ENCODE results near the gene SIDT1.

The SIDT1 gene

DNA sequence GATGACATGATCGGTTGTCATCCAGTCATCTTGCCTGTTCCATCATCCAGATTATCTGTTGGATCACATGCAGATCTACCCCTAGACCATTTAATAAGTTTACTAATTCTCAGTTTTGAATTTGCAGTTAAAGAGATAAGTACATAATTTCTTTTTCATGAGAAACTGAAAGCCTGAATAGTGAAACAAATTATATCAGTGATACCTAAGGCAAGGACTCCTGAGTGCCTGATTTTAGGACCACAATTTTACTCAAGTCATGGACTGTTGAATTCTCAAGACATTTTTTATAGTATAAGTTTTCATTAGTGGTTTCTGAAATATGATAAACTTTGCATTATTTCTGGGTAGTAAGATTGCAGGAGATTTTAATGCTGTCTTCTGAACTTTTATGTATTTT lies 13.2 kb downstream of the SIDT1 start:
- DNase-seq (ENCODE audit: low read depth in 2 of 2, low spot score in 1 of 2) = no peak

DNA sequence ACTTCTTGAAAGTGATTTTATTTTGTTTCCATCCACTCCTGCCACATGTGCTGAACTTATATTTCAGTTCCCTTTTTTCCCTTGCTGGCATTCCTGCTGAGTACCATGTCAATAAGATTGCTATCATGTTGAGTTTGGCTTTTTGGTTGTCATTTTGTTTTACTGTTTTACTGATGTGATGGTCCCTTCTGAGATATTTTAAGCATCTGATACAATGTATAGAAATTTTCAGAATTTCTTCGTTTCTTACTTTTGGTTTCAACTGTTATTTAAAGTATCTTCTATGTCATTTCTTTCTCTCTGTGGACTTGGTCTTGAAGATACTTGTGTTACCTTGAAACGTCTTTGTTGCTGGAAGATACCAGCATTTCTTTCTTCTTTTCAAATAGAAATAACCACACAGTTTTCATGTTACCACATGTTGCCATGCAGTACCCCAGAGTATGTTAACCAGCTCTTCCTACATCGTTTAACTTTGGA lies 14.1 kb downstream of the SIDT1 start:
- DNase-seq (ENCODE audit: low read depth in 2 of 2, low spot score in 1 of 2) = no peak

- no peak for DNase-seq (ENCODE audit: low read depth in 2 of 2, low spot score in 1 of 2)
These were observed 16.1 kb downstream of the SIDT1 start for GRCh38 chr3:113548501-113548900.

DNA sequence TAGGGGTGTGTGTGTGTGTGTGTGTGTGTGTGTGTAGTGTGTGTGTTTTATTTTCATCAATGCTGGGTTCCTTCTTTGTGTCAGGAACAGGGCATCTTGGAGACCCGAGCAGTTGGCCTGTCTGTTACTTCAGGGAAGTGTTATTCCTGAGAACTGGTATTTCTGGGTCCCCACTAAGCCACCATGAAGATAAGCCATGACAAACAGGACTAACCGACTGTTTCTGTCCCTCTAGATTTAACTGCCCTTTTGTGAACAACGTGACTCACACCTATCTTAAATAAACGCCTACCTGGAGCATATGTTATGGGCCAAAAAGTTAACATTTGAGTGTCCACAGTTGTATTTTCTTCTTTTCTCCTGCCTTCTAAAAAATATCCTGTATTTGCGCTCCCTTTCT lies 19.5 kb downstream of the SIDT1 start:
- no peak for DNase-seq (ENCODE audit: low read depth in 2 of 2, low spot score in 1 of 2)

DNA sequence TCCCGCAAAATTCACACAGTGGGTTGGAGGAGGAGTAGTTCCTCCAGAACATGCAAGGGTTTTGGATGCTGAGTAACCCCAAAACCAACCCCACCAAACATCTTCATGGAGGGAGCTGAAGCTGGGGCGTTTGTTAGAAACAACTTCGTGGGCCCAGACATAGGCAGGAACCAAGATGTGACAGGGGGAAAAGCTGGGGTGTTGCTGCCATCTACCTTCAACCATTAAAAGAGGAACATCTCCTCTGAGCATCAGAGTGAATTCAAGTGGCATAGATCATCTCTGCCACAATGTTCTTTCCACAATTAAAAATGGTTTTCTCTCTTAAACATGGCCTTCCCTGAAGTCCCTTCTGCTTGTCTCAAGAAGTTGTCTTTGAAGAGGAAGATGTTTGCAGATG lies 20.5 kb downstream of the SIDT1 start:
- DNase-seq (ENCODE audit: low read depth in 2 of 2, low spot score in 1 of 2) = no peak

DNA sequence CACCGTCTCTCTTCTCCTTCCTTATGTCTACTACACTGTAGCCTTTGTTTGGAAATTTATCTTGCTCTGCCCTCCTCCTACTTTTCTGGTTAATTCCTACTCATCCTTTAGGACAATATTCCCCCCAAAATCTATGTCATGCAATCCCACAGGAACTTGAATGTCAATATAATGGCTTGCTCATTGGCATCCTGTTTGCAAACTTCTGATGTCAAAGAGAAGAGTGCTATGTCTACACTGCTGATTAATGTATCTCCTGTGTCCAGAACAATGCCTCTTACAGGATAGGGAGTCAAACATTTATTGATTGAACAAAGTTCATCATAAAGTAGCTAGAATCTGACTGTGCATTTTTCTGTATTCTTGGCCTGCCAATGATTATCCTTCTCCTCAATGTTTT lies 22.8 kb downstream of the SIDT1 start:
- DNase-seq (ENCODE audit: low read depth in 2 of 2, low spot score in 1 of 2) = no peak

- DNase-seq (ENCODE audit: low read depth in 2 of 2, low spot score in 1 of 2) = no peak
These were observed 24.1 kb downstream of the SIDT1 start for GRCh38 chr3:113556316-113556945.

GRCh38 chr3:113556946-113557335 lies 24.6 kb downstream of the SIDT1 start:
- no peak for DNase-seq (ENCODE audit: low read depth in 2 of 2, low spot score in 1 of 2)

DNA sequence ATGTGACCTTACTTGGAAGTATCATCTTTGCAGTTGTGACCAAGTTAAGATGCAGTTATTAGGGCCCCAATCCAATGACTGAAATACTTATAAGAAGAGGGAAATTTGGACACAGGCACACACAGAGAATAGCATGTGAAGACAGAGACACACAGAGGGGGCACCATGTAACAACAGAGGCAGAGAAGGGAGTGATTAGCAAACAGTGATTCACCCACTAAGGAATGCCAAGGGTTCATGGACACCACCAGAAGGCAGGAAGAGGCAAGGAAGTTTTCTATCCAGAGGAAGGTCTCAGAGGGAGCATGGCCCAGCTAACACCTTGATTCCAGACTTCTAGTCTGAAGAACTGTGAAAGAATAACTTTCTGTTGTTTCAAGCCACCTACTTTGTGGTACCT lies 25.0 kb downstream of the SIDT1 start:
- no peak for DNase-seq (ENCODE audit: low read depth in 2 of 2, low spot score in 1 of 2)

- no peak for DNase-seq (ENCODE audit: low read depth in 2 of 2, low spot score in 1 of 2)
These were observed 26.7 kb downstream of the SIDT1 start for GRCh38 chr3:113559009-113559408.

DNA sequence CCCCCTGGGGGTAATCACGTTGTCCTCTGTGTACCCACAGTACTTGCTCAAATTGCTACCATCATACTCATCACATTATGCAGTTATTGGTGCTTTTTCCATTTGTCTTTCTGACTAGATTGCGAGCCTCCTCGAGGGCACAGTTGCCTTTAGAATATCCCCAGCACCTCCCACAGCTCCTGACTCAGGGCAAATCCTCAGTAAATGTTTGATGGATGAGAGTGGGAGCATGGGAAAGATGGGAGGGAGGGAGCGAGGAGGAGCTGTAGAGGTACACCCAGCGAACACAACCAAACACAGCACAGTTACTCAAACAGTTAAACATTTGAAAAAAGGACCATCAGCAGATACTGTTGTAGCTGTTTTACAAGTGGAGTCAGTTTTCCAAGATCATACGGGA lies 27.9 kb downstream of the SIDT1 start:
- no peak for DNase-seq (ENCODE audit: low read depth in 2 of 2, low spot score in 1 of 2)

DNA sequence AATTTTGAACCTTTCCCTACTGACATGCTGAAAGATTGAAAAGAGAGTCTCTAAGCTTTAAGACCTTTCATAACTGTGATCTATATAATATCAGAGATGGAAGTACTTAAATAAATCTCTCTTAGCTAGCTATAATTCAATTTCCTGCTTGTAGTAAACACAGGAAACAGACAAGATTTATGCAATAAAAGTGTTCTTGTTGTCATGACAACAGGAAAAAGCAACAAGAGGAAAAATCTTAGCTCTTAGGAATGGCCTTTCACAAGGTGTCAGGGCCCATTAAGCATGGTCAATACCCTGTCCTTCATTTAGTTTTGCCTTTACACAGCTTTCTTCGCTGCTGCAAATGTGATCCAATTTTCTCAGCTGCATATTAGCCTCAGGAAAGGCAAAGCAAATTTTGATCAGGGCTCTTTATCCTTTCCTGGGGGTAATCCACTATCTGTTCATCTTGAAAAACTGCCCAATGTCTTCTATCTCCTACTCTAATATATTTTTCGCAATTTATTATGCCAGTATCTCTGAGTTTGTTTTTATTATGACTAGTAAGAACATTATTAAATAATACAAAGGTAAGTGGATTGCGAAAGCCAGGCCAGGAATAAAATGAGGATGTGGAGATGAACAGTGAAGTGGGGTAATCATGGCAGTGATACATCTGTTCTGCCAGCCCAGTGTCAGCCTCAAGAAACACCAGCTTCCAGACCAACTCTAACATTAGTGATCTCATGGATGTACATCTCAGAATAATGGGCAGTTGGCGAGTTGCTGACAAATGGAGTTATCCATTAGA lies 28.7 kb downstream of the SIDT1 start:
- DNase-seq (ENCODE audit: low read depth in 2 of 2, low spot score in 1 of 2) = no peak

GRCh38 chr3:113565555-113565954 lies 33.2 kb downstream of the SIDT1 start:
- DNase-seq (ENCODE audit: low read depth in 2 of 2, low spot score in 1 of 2) = no peak

GRCh38 chr3:113570158-113570557 lies 37.8 kb downstream of the SIDT1 start:
- no peak for DNase-seq (ENCODE audit: low read depth in 2 of 2, low spot score in 1 of 2)

GRCh38 chr3:113571360-113571759 lies 39.0 kb downstream of the SIDT1 start:
- no peak for DNase-seq (ENCODE audit: low read depth in 2 of 2, low spot score in 1 of 2)

DNA sequence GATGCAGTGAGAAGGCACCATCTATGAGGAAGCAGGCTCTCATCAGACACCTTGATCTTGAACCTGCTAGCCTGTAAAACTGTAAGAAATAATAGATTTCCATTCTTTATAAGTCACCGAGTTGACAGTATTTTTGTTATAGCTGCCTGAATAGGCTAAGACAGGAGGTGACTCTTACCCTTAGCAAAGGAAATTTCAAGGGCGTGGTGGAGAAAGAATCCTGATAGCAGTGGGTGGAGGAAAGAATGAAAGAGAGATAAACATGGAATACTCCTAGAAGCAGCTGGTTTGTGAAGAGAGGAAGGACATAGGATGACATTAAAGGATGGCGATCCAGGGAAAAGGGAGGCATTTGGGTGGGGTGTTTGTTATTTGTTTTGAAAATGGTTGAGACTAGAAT lies 41.4 kb downstream of the SIDT1 start:
- no peak for DNase-seq (ENCODE audit: low read depth in 2 of 2, low spot score in 1 of 2)

DNA sequence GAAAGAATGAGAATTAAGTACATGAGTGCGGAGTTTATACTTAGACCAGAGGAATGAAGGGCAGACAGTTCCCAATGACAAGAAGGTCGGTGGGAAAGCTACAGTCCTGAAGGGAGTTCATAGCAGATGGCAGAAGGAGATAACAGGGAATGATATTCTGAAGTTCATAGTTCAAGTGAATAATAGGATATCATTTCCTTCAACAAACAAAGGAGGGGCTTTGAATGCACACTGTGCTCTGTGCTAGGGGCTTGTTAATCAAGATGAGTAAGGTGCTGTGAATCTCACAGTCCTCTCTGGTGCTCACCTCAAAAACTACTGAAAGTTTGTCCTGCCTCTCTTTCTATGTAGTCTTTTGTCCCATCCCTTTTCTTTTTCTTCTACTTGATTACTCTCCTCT lies 41.9 kb downstream of the SIDT1 start:
- no peak for DNase-seq (ENCODE audit: low read depth in 2 of 2, low spot score in 1 of 2)

GRCh38 chr3:113575206-113575605 lies 42.9 kb downstream of the SIDT1 start:
- no peak for DNase-seq (ENCODE audit: low read depth in 2 of 2, low spot score in 1 of 2)

DNA sequence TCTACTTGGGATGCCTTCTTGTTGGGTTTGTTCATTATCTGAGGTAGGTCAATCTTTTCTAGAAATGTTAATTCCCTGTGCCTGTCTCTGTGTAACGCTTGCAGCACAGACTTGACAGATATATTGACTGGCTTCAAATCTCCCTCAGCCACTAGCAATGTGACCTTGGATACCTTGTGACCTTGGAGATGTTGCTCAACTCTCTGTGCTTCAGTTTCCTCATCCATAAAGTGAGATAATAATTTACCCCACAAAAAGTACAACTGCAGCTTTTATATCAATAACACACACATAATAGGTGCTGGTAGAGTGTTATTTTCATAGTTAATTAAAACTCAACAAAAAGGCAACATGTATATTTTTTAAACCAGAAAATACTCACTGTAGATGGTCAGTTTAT lies 52.9 kb downstream of the SIDT1 start:
- DNase-seq (ENCODE audit: low read depth in 2 of 2, low spot score in 1 of 2) = no peak

- no peak for DNase-seq (ENCODE audit: low read depth in 2 of 2, low spot score in 1 of 2)
These were observed 53.4 kb downstream of the SIDT1 start for GRCh38 chr3:113585720-113586119.

DNA sequence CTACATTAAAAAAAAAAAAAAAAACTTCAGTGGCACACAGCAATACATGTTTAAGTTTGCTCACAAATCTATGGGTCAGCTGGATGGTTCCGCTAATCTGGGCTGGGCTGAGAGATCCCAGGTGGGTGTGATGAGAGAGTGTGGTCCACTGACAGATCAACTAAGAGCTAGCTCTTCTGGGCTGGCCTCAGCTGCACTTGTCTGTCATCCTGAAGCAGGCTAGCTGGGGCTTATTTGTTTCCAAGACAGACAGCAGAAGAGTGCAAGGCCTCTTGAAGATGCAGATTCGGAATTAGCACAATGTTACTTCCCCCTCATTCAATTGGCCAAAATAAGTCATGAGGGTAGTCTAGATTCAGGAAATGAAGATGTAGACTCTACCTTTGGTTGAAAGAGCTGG lies 56.5 kb downstream of the SIDT1 start:
- no peak for DNase-seq (ENCODE audit: low read depth in 2 of 2, low spot score in 1 of 2)

DNA sequence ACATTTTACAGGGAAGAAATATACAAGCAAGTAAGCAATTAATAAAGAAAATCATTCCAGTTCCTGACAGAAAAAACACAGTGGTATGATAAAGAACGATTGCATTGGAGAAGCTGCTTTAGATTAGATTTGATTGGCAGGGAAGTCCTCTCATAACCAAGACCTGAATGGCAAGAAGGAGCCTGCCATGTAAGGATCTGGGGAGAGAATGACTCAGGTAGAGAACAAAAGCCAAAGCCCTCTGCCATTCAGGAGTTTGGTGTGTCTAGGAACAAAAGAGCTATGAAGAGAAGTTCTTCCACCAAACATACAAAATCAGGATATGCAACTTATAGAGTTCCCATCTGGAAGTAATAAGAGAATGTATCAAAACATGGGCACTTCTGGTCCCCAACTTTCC lies 57.6 kb downstream of the SIDT1 start:
- DNase-seq (ENCODE audit: low read depth in 2 of 2, low spot score in 1 of 2) = no peak

DNA sequence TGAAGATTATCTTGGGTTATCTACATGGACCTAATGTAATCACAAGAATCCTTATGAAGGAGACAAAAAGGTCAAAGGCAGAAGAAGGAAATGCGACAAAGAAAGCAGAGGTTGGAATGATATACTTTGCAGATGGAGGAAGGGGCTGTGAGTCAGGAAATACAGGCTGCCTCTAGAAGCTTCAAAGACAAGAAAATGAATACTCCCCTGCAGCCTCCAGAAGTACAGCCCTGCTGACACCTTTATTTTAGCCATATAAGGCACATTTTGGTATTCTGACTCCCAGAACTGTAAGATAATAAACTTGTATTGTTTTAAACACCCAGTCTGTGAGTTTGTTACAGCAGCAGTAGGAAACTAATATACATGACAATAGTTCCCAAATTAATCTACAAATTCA lies 58.6 kb downstream of the SIDT1 start:
- no peak for DNase-seq (ENCODE audit: low read depth in 2 of 2, low spot score in 1 of 2)
